Bronchial epithelial cell (primary cell): Measurements from ENCODE around the gene KRT15. TPM values are rescaled to one million over a fixed set of nuclear protein-coding genes. Genes with fewer than 3 reads are reported as not detected.

Experiments
- DNase-seq: peaks from one replicate; pipeline ENCODE4 v3.0.0-alpha.2; 2010; ENCODE audit warnings: low read depth
- FAIRE-seq: peaks from 2 replicates; lab custom pipeline; 2011; peaks lifted over from hg19 to GRCh38; lab: Jason Lieb, UNC
- H3K27me3 ChIP-seq: 2 replicates; pipeline ENCODE4 v1.5.1; 2011; ENCODE audit warnings: low read length; ENCODE audit not compliant: control insufficient read depth, insufficient read depth
- H3K36me3 ChIP-seq: 2 replicates; pipeline ENCODE4 v1.5.1; 2011; ENCODE audit warnings: low read length; ENCODE audit not compliant: control insufficient read depth, insufficient read depth
- H3K4me3 ChIP-seq: 2 replicates; pipeline ENCODE4 v1.5.1; 2011; ENCODE audit warnings: mild to moderate bottlenecking, low read depth, low read length, control low read depth
- total RNA-seq: library from RNA; depleted of rRNA; stranded (reverse); fragments of >200 nt; gene quantifications from 2 replicates; pipeline ENCODE4 v1.2.1, GENCODE V29; 2014
- TF ChIP-seq, protein P1 (sequence below): IDR thresholded peaks from 2 replicates; pipeline ENCODE4 v1.5.1; 2011; ENCODE audit warnings: mild to moderate bottlenecking, moderate library complexity, low read length, control low read depth, inconsistent platforms; ENCODE audit not compliant: insufficient read depth, severe bottlenecking

Gene KRT15
- total RNA-seq, 1 donor from 2014 or later, result 67.9 TPM

DNA sequence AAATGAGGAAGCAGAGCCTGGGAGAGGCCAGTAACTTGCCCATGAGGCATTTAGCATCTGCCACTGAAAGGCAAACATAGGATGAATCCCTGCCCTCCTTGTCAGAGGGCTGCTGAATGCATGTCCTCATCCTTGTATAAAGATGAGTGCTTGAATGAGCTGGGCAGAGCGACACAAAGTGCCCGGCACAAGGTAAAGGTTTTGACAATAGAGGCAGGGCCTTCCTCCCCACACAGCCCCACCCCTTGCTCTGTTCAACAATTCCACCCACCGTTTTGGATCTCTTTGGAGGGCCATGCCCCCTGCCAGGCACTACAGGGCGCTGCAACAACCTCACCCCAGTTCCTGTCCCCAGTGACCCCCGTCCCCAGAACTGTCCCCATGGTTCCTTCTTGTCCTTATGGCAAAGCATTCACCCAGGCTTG is 10.8 kb upstream of the KRT15 start:
- no peak for FAIRE-seq
- peak; percentile 37 for DNase-seq

DNA sequence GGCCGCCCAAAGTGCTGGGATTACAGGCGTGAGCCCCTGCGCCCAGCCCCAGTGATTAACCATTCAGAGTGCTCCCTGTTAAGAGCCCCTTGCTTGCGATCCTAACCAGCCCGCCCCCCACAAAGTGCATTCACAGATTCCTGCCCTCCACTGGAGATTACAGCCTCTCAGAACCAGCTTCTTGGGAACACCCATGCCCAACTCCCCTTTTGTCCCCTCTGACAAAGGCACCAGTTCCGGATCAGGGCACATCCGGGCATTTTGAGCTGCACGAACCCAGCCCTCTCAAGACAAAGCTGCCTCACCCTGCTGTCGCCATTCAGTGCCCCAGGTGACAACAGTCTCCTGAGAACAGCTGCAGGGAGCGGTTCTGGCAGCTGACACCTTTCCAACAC is 10.3 kb upstream of the KRT15 start:
- no peaks in the 10 kb centered on the region for H3K27me3 ChIP-seq
- FAIRE-seq, result no peak

More for the DNA sequence above, 10.8 kb upstream of the KRT15 start:
- TF ChIP-seq, protein P1, sequence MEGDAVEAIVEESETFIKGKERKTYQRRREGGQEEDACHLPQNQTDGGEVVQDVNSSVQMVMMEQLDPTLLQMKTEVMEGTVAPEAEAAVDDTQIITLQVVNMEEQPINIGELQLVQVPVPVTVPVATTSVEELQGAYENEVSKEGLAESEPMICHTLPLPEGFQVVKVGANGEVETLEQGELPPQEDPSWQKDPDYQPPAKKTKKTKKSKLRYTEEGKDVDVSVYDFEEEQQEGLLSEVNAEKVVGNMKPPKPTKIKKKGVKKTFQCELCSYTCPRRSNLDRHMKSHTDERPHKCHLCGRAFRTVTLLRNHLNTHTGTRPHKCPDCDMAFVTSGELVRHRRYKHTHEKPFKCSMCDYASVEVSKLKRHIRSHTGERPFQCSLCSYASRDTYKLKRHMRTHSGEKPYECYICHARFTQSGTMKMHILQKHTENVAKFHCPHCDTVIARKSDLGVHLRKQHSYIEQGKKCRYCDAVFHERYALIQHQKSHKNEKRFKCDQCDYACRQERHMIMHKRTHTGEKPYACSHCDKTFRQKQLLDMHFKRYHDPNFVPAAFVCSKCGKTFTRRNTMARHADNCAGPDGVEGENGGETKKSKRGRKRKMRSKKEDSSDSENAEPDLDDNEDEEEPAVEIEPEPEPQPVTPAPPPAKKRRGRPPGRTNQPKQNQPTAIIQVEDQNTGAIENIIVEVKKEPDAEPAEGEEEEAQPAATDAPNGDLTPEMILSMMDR, result no peak
- Histone ChIP-seq H3K27me3 (no peaks in the 10 kb centered on the region), H3K4me3 (no peak overlapping the region), H3K36me3 (peaks cover 15% of the 10 kb centered on the region)

DNA sequence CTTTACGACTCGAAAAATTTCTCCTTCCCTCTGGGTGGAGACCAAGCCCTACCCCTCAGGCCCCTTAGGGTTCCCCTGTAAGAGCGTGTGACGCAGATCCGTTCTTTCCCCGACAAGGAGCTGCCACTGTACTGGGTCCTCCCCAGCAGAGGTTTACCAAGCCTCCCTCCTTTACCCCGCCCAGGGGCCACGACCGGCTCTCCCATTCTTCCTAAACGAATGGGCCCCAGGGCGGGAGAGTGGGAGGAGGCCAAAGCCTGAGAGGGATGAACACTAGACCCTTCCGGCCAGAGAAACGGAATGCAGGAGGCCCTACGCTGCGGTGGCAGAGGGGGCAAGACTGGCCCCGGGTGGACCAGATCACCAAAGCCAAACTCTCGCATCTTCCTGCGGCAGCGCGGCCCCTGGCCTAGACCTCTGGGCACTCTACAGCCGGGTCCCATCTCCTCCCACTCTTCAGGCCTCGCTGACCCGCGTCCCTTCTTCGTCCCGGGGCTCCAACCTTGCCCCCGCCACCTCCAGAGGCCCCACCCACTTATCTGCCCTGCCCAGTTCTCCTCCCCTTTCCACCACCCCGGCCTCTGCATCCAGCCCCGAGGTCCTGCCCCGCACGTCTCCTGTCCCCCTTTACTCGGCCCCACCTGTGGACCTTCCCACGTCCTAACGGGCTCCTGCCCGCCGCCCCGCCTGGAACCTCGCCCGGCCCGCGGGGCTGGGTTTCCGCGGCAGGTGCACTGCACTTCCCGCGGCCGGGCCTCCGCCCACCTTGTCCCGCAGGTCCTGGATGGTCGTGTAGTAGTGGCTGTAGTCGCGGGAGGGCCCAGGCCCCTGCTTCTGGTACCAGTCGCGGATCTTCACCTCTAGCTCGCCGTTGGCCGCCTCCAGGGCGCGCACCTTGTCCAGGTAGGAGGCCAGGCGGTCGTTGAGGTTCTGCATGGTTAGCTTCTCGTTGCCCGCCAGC is 8.7 kb upstream of the KRT15 start:
- H3K4me3 ChIP-seq, result peak overlapping the region; percentile 87
- no peak for FAIRE-seq
- TF ChIP-seq, protein P1, result no peak
- H3K36me3 ChIP-seq, result peaks cover 17% of the 10 kb centered on the region
- no peaks in the 10 kb centered on the region for H3K27me3 ChIP-seq
- no peak for DNase-seq

More for the DNA sequence above, 10.3 kb upstream of the KRT15 start:
- Histone ChIP-seq H3K36me3 (peaks cover 17% of the 10 kb centered on the region), H3K4me3 (no peak overlapping the region)
- TF ChIP-seq, protein P1, result no peak
- DNase-seq, result no peak

DNA sequence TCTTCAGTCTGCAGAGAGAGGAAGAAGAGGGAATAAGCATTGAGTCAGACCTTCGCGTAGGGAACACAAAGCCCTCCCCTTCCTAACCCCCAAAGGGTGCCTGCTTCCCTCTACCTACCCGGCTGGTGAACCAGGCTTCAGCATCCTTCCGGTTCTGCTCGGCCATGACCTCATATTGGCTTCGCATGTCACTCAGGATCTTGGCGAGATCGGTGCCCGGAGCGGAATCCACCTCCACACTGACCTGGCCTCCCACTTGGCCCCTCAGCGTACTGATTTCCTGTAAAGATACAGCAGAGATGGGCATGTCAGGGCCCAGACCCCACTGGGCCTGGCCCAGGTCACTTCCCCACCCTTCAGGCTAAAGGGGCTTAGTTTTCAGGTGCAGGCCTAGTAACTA is 5.6 kb upstream of the KRT15 start:
- FAIRE-seq (no peak), DNase-seq (peak; percentile 46)
- Histone ChIP-seq H3K36me3 (peaks cover 17% of the 10 kb centered on the region), H3K4me3 (peak overlapping the region; percentile 10), H3K27me3 (no peaks in the 10 kb centered on the region)
- TF ChIP-seq, protein P1, result no peak

DNA sequence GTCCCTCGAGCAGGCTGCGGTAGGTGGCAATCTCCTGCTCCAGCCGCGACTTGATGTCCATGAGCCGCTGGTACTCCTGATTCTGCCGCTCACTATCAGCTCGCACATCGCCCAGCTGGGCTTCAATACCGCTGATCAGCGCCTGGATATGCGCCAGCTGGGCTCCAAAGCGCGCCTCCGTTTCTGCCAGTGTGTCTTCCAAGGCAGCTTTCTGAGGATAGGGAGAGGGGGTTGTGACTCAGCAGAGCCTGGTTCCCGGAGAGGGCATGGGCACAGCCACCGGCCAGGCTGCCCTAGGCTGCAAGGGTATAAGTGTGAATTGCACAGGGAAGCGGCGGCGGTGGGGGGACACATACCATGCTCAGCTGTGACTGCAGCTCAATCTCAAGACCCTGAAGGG is 5.1 kb upstream of the KRT15 start:
- peak; percentile 63 for DNase-seq
- Histone ChIP-seq H3K36me3 (peaks cover 17% of the 10 kb centered on the region), H3K4me3 (peak overlapping the region; percentile 10), H3K27me3 (no peaks in the 10 kb centered on the region)
- TF ChIP-seq, protein P1, result no peak
- no peak for FAIRE-seq
